T-helper 17 cell (primary cell): ENCODE data around the gene FUZ. TPM values are rescaled to one million over a fixed set of nuclear protein-coding genes. Genes with fewer than 3 reads are reported as not detected.

ENCODE experiments used
- ATAC-seq: fragments of 150-1000 bp; cut with Tn5 transposase; 2 replicates; pipeline ENCODE4 v1.10.0; 2021; ENCODE audit warnings: mild to moderate bottlenecking, moderate library complexity
- DNase-seq, 3 donors: peaks; one replicate each; pipeline versions ENCODE4 v3.0.0 to v3.0.0-alpha.2; 2020 to 2021
- H3K9me3 ChIP-seq: one replicate; pipeline ENCODE4 v1.7.0; 2013; ENCODE audit warnings: low read length, mild to moderate bottlenecking; ENCODE audit not compliant: control insufficient read depth, poor library complexity, severe bottlenecking
- H3K27ac Mint-ChIP-seq: one replicate; pipeline ENCODE4 v1.8.0; 2022; ENCODE audit warnings: mild to moderate bottlenecking, moderate library complexity, mixed read lengths
- H3K27me3 Mint-ChIP-seq: one replicate; pipeline ENCODE4 v1.8.0; 2022; ENCODE audit warnings: mixed read lengths
- H3K36me3 Mint-ChIP-seq: one replicate; pipeline ENCODE4 v1.8.0; 2022; ENCODE audit warnings: low read depth, mixed read lengths
- H3K4me1 Mint-ChIP-seq: one replicate; pipeline ENCODE4 v1.8.0; 2022; ENCODE audit warnings: mild to moderate bottlenecking, mixed read lengths
- H3K4me3 Mint-ChIP-seq: one replicate; pipeline ENCODE4 v1.8.0; 2022; ENCODE audit warnings: mild to moderate bottlenecking, moderate library complexity, mixed read lengths
- total RNA-seq, 4 donors: library from RNA in 2 of 4; stranded (reverse) in 2 of 4; gene quantifications; one replicate each; pipeline ENCODE4 v1.2.3 and lab custom pipeline; 2022 to 2026

FUZ gene
- total RNA-seq, 2 donors from 2014 or later = 29.4 to 30.7 TPM

GRCh38 chr19:49855676-49856573, 42.8 kb upstream of the FUZ start:
- H3K4me1 Mint-ChIP-seq = peaks cover 17% of the 10 kb centered on the region
- DNase-seq = no peak
- no peaks in the 10 kb centered on the region for H3K36me3 Mint-ChIP-seq
- H3K9me3 ChIP-seq = no peaks in the 10 kb centered on the region
- no peak overlapping the region for H3K4me3 Mint-ChIP-seq
- no peak for ATAC-seq
- H3K27ac Mint-ChIP-seq = peak overlapping the region; percentile 61
- H3K27me3 Mint-ChIP-seq = no peaks in the 10 kb centered on the region

GRCh38 chr19:49855277-49855675, 42.2 kb upstream of the FUZ start:
- Mint-ChIP-seq H3K4me3 (no peak overlapping the region), H3K27ac (peak overlapping the region; percentile 61)

GRCh38 chr19:49854378-49855263, 41.5 kb upstream of the FUZ start:
- DNase-seq (no peak), ATAC-seq (no peak)
- H3K9me3 ChIP-seq = no peaks in the 10 kb centered on the region
- Mint-ChIP-seq H3K27ac (peak overlapping the region; percentile 69), H3K36me3 (no peaks in the 10 kb centered on the region), H3K4me3 (no peak overlapping the region), H3K4me1 (peaks cover 22% of the 10 kb centered on the region), H3K27me3 (no peaks in the 10 kb centered on the region)

More at GRCh38 chr19:49855277-49855675, 42.2 kb upstream of the FUZ start:
- ATAC-seq (no peak), DNase-seq (no peak)
- Mint-ChIP-seq H3K27me3 (no peaks in the 10 kb centered on the region), H3K36me3 (no peaks in the 10 kb centered on the region), H3K4me1 (peaks cover 18% of the 10 kb centered on the region)
- H3K9me3 ChIP-seq = no peaks in the 10 kb centered on the region

DNA sequence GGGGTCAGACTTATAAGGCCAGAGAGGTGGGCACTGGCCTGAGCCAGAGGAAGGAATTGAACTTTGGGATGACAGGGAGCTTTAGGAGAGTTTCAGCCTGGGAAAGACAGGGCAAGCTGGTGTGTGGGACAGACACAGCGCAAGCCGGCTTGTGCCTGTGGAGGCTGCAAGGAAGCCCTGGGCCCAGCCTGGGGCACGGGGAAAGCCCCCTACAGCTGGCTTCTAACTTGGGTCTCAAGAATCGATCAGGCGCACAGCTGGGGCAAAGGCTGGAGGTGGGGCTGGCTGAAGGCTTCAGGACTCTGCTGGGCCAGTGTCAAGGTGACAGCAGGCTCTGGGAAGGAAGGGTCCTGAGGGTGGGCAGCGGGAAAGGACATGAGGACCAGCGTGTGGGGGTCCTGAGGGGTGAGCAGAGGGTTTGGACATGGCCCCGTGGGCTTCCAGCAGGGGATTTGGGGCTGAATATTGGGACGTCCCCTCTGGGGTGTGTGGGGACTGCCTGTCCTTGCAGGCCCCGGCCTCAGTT, 40.8 kb upstream of the FUZ start:
- Mint-ChIP-seq H3K27me3 (no peaks in the 10 kb centered on the region), H3K27ac (peak overlapping the region; percentile 69), H3K4me3 (peak overlapping the region; percentile 47), H3K36me3 (no peaks in the 10 kb centered on the region), H3K4me1 (peaks cover 22% of the 10 kb centered on the region)
- ATAC-seq = no peak
- DNase-seq = no peak
- no peaks in the 10 kb centered on the region for H3K9me3 ChIP-seq

DNA sequence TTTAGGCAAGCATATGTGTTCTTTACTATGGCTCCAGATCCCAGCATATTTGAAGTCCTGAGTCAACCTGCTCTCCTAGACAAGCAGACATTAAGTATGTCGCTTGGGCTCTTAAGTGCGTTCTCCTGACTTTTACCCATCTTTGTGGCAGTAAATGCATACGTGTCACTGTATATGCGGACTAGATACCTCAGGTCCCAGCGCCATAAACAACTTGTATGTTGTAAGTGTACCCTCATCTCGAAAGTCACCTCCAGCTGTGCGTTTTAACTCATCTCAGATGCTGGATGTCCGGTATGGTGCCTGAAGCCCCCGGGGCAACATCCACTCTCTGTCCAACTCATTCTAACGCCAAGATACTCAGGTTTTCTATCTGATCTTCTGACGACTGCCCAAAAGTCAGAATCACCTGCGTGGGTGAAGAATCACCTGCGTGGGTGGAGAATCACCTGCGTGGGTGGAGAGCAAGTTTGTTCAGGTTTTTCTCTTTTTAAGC, 39.6 kb upstream of the FUZ start:
- Mint-ChIP-seq H3K27ac (peak overlapping the region; percentile 69), H3K27me3 (no peaks in the 10 kb centered on the region), H3K4me3 (peak overlapping the region; percentile 88)

DNA sequence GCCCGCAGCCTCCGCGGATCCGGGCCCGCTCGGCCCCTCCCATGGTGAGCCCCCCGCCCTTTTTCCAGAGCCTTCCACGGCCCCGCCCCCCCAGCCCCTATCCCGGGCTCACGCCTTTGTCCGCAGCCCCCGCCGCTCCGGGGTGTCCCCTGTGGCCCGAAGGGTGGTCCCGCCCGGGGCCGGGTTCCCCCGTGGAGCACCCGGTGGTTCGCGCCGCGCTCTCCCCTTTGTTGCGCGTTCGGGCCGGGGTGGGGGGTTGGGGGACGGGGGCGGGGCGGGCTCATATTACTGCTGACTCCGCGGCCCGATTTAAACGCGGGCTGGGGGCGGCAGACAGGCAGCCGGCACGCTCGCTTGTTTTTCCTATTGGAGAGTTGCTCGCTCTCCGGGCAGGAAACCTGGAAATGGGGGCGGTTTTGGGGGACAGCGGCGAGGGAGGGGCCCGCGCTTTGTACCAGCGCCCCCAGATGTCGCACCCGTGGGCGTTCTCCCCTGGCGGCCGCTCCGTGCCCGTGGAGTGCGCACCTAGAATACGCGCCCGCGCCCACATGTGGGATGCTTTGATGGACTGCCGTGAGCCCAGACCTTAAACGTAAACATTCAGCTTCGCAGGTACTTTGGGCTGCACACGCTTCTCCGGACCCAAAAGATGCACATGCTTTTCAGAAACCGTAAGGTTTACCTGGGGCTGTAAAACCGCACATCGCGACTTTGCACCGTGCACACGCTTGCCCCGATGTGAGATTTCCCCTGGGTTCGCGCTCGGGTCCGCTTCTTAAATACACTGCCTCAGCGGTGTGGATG, 38.6 kb upstream of the FUZ start:
- H3K4me1 Mint-ChIP-seq = peaks cover 24% of the 10 kb centered on the region
- peak overlapping the region; percentile 69 for H3K27ac Mint-ChIP-seq
- ATAC-seq = no peak

More for the DNA sequence above, 39.6 kb upstream of the FUZ start:
- ATAC-seq = no peak
- H3K9me3 ChIP-seq = no peaks in the 10 kb centered on the region
- DNase-seq = no peak
- Mint-ChIP-seq H3K36me3 (no peaks in the 10 kb centered on the region), H3K4me1 (peaks cover 24% of the 10 kb centered on the region)

GRCh38 chr19:49850487-49851342, 37.6 kb upstream of the FUZ start, which contains the start of gene PTOV1:
PTOV1 (plus strand) TSS chr19:49851159.
- DNase-seq (peak; percentile 84 to 92 (median 85)), ATAC-seq (peak; percentile 91)
- Mint-ChIP-seq H3K36me3 (no peaks in the 10 kb centered on the region), H3K4me3 (peak within 1 kb of the TSS; percentile 91), H3K27ac (peak within 1 kb of the TSS; percentile 87), H3K4me1 (peaks cover 20% of the 10 kb centered on the region), H3K27me3 (no peaks in the 10 kb centered on the region)
- no peaks in the 10 kb centered on the region for H3K9me3 ChIP-seq

More for the DNA sequence above, 38.6 kb upstream of the FUZ start:
- Mint-ChIP-seq H3K36me3 (no peaks in the 10 kb centered on the region), H3K4me3 (peak overlapping the region; percentile 88), H3K27me3 (no peaks in the 10 kb centered on the region)
- peak in 2 of 3 donors; percentile 21 to 26 for DNase-seq
- H3K9me3 ChIP-seq = no peaks in the 10 kb centered on the region

DNA sequence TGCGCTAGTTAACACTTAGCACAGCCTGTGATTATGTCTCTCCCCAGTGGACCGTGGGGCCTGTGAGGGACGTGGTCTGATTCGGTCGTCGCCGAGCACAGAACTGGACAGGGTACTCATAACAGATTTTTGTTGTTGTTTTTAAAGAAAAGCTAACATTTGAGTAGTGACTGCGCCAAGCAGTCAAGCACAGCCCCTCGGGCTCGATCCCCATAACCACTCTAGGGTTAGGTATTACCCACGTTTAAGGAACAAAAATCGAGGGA, 37.1 kb upstream of the FUZ start:
- ATAC-seq (no peak), DNase-seq (no peak)
- H3K4me3 Mint-ChIP-seq = peak overlapping the region; percentile 91
- H3K4me1 Mint-ChIP-seq = peaks cover 18% of the 10 kb centered on the region
- peak overlapping the region; percentile 87 for H3K27ac Mint-ChIP-seq
- H3K27me3 Mint-ChIP-seq = no peaks in the 10 kb centered on the region
- H3K9me3 ChIP-seq = no peaks in the 10 kb centered on the region
- H3K36me3 Mint-ChIP-seq = no peaks in the 10 kb centered on the region

- no peak for ATAC-seq
- H3K27ac Mint-ChIP-seq = peak overlapping the region; percentile 87
- no peaks in the 10 kb centered on the region for H3K9me3 ChIP-seq
- no peaks in the 10 kb centered on the region for H3K27me3 Mint-ChIP-seq
- peaks cover 18% of the 10 kb centered on the region for H3K4me1 Mint-ChIP-seq
- DNase-seq = no peak
- H3K36me3 Mint-ChIP-seq = no peaks in the 10 kb centered on the region
- H3K4me3 Mint-ChIP-seq = peak overlapping the region; percentile 91
Measured at GRCh38 chr19:49849433-49850220, 36.5 kb upstream of the FUZ start.

DNA sequence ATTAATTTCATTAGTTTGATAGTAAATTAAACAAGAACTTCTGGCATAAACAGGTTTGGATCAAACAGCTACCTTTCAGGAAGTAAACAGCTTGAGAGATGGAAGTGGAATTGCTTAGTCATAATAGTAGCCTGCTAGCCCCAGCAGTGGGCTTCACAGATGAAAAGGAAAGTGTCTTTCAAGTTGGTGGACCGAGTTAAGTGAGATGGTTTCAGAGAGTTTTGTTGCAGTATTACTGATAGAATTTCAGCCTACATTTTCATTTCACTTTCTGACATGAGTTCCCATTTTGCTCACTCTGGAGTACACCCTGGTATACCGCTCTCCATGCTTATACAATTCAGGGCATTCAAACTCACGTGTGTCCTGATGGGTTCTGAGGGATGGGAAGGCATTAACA, 35.8 kb upstream of the FUZ start:
- H3K27me3 Mint-ChIP-seq = no peaks in the 10 kb centered on the region
- H3K27ac Mint-ChIP-seq = no peak overlapping the region
- no peaks in the 10 kb centered on the region for H3K36me3 Mint-ChIP-seq

More for the DNA sequence above, 35.8 kb upstream of the FUZ start:
- ATAC-seq = no peak
- Mint-ChIP-seq H3K4me3 (peak overlapping the region; percentile 28), H3K4me1 (peaks cover 18% of the 10 kb centered on the region)
- no peaks in the 10 kb centered on the region for H3K9me3 ChIP-seq
- DNase-seq = no peak
